ENCODE measurements around the gene FETUB. TPM values are rescaled to one million over a fixed set of nuclear protein-coding genes. Genes with fewer than 3 reads are reported as not detected.

FETUB gene
- total RNA-seq, 2 experiments from 2014 or later, result not detected

DNA sequence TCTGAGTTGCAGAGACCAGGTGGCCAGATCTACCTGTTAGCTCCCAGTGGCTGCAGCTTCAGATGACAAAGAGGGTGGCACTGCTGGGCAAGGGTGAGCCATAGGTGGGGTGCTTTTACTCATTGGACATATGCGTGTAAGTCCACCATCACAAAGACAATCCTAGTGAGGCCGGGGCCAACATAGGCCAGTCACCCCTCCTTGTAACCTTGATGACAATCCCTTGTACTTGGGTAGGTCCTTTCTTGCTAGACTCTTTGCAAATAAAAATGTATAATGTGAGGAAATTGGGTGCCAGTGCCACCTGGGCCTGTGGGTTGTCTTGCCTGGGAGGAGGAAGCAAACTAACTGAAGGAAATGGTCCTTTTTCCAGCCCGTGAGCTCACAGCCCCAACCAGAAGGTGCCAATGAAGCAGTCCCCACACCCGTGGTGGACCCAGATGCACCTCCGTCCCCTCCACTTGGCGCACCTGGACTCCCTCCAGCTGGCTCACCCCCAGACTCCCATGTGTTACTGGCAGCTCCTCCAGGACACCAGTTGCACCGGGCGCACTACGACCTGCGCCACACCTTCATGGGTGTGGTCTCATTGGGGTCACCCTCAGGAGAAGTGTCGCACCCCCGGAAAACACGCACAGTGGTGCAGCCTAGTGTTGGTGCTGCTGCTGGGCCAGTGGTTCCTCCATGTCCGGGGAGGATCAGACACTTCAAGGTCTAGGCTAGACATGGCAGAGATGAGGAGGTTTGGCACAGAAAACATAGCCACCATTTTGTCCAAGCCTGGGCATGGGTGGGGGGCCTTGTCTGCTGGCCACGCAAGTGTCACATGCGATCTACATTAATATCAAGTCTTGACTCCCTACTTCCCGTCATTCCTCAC lies 19.7 kb upstream of the FETUB start:
- no peaks in the 10 kb centered on the region for H4K20me1 ChIP-seq (ENCODE audit: insufficient read depth, low read length)
- H3K79me2 ChIP-seq (ENCODE audit: insufficient read depth, low read depth, low read length), result no peaks in the 10 kb centered on the region
- H3K9me2 ChIP-seq (ENCODE audit: insufficient read depth, low read length), result no peaks in the 10 kb centered on the region
- H3K9me3 ChIP-seq (ENCODE audit: low read length), result no peaks in the 10 kb centered on the region
- H3K4me3 ChIP-seq (ENCODE audit: low read depth, low read length, poor library complexity, severe bottlenecking), result no peak overlapping the region
- no peak for DNase-seq (ENCODE audit: low spot score)
- BruUV-seq (replicated peaks), result no TSS peak
- no peak overlapping the region for H3K4me2 ChIP-seq (ENCODE audit: low read length)
- ChIA-PET CTCF (ENCODE audit: unreplicated experiment) (no interaction called here), POLR2A (interaction anchor here (0.6 to 0.8 kb wide), 3 partner anchors 31 to 221 kb away, joined by 3 to 7 read pairs (median 4); no protein-coding TSS in a partner anchor)
- H3K4me1 ChIP-seq (ENCODE audit: insufficient read depth, low read length, poor library complexity, severe bottlenecking), result peaks cover 6% of the 10 kb centered on the region
- no peaks in the 10 kb centered on the region for H3K36me3 ChIP-seq (ENCODE audit: insufficient read depth, low read length)
- no peak for TF ChIP-seq EZH2phosphoT487 (IDR thresholded peaks at IDR 0.05; ENCODE audit: borderline replicate concordance, low read depth, low read length)
- TF ChIP-seq, protein P1, sequence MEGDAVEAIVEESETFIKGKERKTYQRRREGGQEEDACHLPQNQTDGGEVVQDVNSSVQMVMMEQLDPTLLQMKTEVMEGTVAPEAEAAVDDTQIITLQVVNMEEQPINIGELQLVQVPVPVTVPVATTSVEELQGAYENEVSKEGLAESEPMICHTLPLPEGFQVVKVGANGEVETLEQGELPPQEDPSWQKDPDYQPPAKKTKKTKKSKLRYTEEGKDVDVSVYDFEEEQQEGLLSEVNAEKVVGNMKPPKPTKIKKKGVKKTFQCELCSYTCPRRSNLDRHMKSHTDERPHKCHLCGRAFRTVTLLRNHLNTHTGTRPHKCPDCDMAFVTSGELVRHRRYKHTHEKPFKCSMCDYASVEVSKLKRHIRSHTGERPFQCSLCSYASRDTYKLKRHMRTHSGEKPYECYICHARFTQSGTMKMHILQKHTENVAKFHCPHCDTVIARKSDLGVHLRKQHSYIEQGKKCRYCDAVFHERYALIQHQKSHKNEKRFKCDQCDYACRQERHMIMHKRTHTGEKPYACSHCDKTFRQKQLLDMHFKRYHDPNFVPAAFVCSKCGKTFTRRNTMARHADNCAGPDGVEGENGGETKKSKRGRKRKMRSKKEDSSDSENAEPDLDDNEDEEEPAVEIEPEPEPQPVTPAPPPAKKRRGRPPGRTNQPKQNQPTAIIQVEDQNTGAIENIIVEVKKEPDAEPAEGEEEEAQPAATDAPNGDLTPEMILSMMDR (conservative IDR thresholded peaks at IDR 0.05; ENCODE audit: low read length), result no peak
- intact Hi-C loops (cut with micrococcal nuclease; ENCODE audit: unreplicated experiment), result no loop called here
- no peak overlapping the region for H3K27ac ChIP-seq (ENCODE audit: low read depth, low read length, poor library complexity, severe bottlenecking)
- H2AFZ ChIP-seq (ENCODE audit: low read length), result no peak overlapping the region

DNA sequence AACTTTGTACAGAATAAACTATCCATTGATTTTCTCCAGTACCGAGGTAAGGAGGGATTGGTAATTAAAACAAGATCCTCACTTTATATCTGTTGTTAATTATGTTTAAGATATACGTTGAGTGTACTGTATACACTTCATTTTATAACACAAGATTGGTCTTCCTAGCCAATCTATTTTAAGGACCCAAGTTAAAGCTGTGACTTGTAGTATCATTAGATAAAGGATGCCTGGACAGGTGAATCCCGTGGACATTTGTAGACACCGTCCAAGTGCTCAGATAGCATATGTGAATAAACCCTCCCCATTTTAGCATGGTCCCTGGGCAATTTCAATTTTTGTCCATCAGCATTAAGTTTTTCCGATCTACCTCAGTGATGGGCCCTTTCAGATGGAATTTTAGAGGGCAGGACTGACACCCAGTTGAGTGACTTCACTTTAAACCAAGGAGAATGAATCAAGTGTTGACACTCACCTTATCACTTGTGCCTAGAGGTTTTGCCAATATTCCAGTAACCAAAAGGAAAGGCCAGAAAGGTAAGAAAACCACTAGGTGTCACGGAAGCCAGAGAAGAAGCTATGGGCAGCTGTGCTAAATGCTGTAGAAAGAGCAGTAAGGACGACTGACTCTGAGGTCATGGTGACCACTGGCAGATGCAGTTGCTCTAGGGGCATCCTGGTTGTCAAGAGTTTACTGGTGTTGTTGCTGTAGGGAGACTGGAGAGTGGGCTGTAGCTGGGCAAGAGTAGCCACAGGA lies 18.1 kb upstream of the FETUB start:
- no TSS peak for BruUV-seq (replicated peaks)
- H3K4me1 ChIP-seq (ENCODE audit: insufficient read depth, low read length, poor library complexity, severe bottlenecking), result peaks cover 8% of the 10 kb centered on the region
- no peaks in the 10 kb centered on the region for H3K79me2 ChIP-seq (ENCODE audit: insufficient read depth, low read depth, low read length)
- ChIA-PET POLR2A (interaction anchor here (0.7 to 1.0 kb wide), 2 partner anchors 202 to 213 kb away, joined by 3 read pairs; no protein-coding TSS in a partner anchor), CTCF (ENCODE audit: unreplicated experiment) (no interaction called here)
- H3K9me3 ChIP-seq (ENCODE audit: low read length), result no peaks in the 10 kb centered on the region
- intact Hi-C loops (cut with micrococcal nuclease; ENCODE audit: unreplicated experiment), result no loop called here
- no peak for DNase-seq (ENCODE audit: low spot score)
- TF ChIP-seq, protein P1 (conservative IDR thresholded peaks at IDR 0.05; ENCODE audit: low read length), result no peak
- TF ChIP-seq EZH2phosphoT487 (IDR thresholded peaks at IDR 0.05; ENCODE audit: borderline replicate concordance, low read depth, low read length), result no peak
- H4K20me1 ChIP-seq (ENCODE audit: insufficient read depth, low read length), result no peaks in the 10 kb centered on the region
- no peak overlapping the region for H2AFZ ChIP-seq (ENCODE audit: low read length)
- H3K4me3 ChIP-seq (ENCODE audit: low read depth, low read length, poor library complexity, severe bottlenecking), result no peak overlapping the region
- H3K9me2 ChIP-seq (ENCODE audit: insufficient read depth, low read length), result no peaks in the 10 kb centered on the region
- H3K4me2 ChIP-seq (ENCODE audit: low read length), result no peak overlapping the region
- no peak overlapping the region for H3K27ac ChIP-seq (ENCODE audit: low read depth, low read length, poor library complexity, severe bottlenecking)
- H3K36me3 ChIP-seq (ENCODE audit: insufficient read depth, low read length), result no peaks in the 10 kb centered on the region

Measured in OCI-LY7 (cell line).